HG03521 (cell line): ENCODE results near the gene LYSMD2.

ENCODE experiments used
- ATAC-seq: cut with Tn5 transposase; IDR thresholded peaks from one replicate; pipeline ENCODE4 v1.9.1; 2021; ENCODE audit warnings: mild to moderate bottlenecking, moderate library complexity; ENCODE audit not compliant: unreplicated experiment

Gene LYSMD2

GRCh38 chr15:51720201-51720995 lies 17.1 kb downstream of the LYSMD2 start:
- no peak for ATAC-seq

GRCh38 chr15:51718746-51719145 lies 18.7 kb downstream of the LYSMD2 start:
- no peak for ATAC-seq

- ATAC-seq: no peak
Measured at GRCh38 chr15:51718219-51718618, 19.2 kb downstream of the LYSMD2 start.

- ATAC-seq: no peak
Measured at GRCh38 chr15:51714911-51715310, 22.5 kb downstream of the LYSMD2 start.

- ATAC-seq: no peak
Measured at GRCh38 chr15:51714162-51714561, 23.3 kb downstream of the LYSMD2 start.

- no peak for ATAC-seq
Measured at GRCh38 chr15:51709031-51709430, 28.4 kb downstream of the LYSMD2 start.

GRCh38 chr15:51708013-51708412 lies 29.4 kb downstream of the LYSMD2 start:
- ATAC-seq: no peak

GRCh38 chr15:51706926-51707608 lies 30.4 kb downstream of the LYSMD2 start:
- no peak for ATAC-seq

GRCh38 chr15:51706291-51706690 lies 31.2 kb downstream of the LYSMD2 start:
- ATAC-seq: no peak

- ATAC-seq: no peak
Measured at GRCh38 chr15:51702710-51703109, 34.7 kb downstream of the LYSMD2 start.

- no peak for ATAC-seq
Measured at GRCh38 chr15:51699373-51699772, 38.1 kb downstream of the LYSMD2 start.

GRCh38 chr15:51697163-51697562 lies 40.3 kb downstream of the LYSMD2 start:
- no peak for ATAC-seq

- ATAC-seq: no peak
Measured at GRCh38 chr15:51696566-51696965, 40.9 kb downstream of the LYSMD2 start.

- ATAC-seq: no peak
Measured at GRCh38 chr15:51692154-51692553, 45.3 kb downstream of the LYSMD2 start.

GRCh38 chr15:51688863-51689262 lies 48.6 kb downstream of the LYSMD2 start:
- no peak for ATAC-seq

GRCh38 chr15:51687565-51687964 lies 49.9 kb downstream of the LYSMD2 start:
- ATAC-seq: no peak

GRCh38 chr15:51681303-51681963 lies 56.0 kb downstream of the LYSMD2 start, which contains the start of gene SCG3:
Gene SCG3, plus strand, starts transcription at chr15:51681503. Its CDS starts 253 bp downstream, at chr15:51681756.
- ATAC-seq: no peak

GRCh38 chr15:51680321-51680720 lies 57.1 kb downstream of the LYSMD2 start:
- no peak for ATAC-seq

- ATAC-seq: no peak
Measured at GRCh38 chr15:51678096-51678495, 59.4 kb downstream of the LYSMD2 start.

GRCh38 chr15:51677452-51677851 lies 60.0 kb downstream of the LYSMD2 start:
- ATAC-seq: no peak

GRCh38 chr15:51677021-51677420 lies 60.4 kb downstream of the LYSMD2 start:
- ATAC-seq: no peak

GRCh38 chr15:51675234-51675633 lies 62.2 kb downstream of the LYSMD2 start:
- no peak for ATAC-seq
